NCI-H2107 (cell line): Measurements from ENCODE around the gene FRMD3.
A peak's percentile ranks its signal among the peaks of the same experiment; 100 is the strongest.
"Not testable (repeated sequence)": the region's sequence is repeated elsewhere in the genome, so short reads cannot be mapped to it uniquely, and the experiment has no call there.

ENCODE experiments used
- DNase-seq: peaks from one replicate; lab custom pipeline; 2025; lab: John Stamatoyannopoulos, UW

FRMD3 gene

GRCh38 chr9:83523684-83524083 is 14.5 kb downstream of the FRMD3 start:
- no peak for DNase-seq

- DNase-seq, result no peak
Measured at GRCh38 chr9:83521411-83521810, 16.8 kb downstream of the FRMD3 start.

GRCh38 chr9:83521011-83521410 is 17.2 kb downstream of the FRMD3 start:
- no peak for DNase-seq

GRCh38 chr9:83520292-83520691 is 17.9 kb downstream of the FRMD3 start:
- DNase-seq, result no peak

GRCh38 chr9:83517980-83518379 is 20.2 kb downstream of the FRMD3 start:
- not testable (repeated sequence) for DNase-seq

- DNase-seq, result no peak
Measured at GRCh38 chr9:83514767-83515166, 23.4 kb downstream of the FRMD3 start.

- no peak for DNase-seq
Measured at GRCh38 chr9:83512621-83513020, 25.6 kb downstream of the FRMD3 start.

- DNase-seq, result no peak
Measured at GRCh38 chr9:83511051-83511450, 27.1 kb downstream of the FRMD3 start.

GRCh38 chr9:83509402-83509801 is 28.8 kb downstream of the FRMD3 start:
- no peak for DNase-seq

GRCh38 chr9:83508067-83508466 is 30.1 kb downstream of the FRMD3 start:
- no peak for DNase-seq

GRCh38 chr9:83505282-83505681 is 32.9 kb downstream of the FRMD3 start:
- peak; percentile 58 for DNase-seq

GRCh38 chr9:83503866-83504265 is 34.3 kb downstream of the FRMD3 start:
- no peak for DNase-seq

- no peak for DNase-seq
Measured at GRCh38 chr9:83501565-83501964, 36.6 kb downstream of the FRMD3 start.

GRCh38 chr9:83497441-83497840 is 40.8 kb downstream of the FRMD3 start:
- DNase-seq, result no peak

- no peak for DNase-seq
Measured at GRCh38 chr9:83491995-83492394, 46.2 kb downstream of the FRMD3 start.

- DNase-seq, result no peak
Measured at GRCh38 chr9:83491413-83491812, 46.8 kb downstream of the FRMD3 start.

- no peak for DNase-seq
Measured at GRCh38 chr9:83489961-83490360, 48.2 kb downstream of the FRMD3 start.

- no peak for DNase-seq
Measured at GRCh38 chr9:83484990-83485389, 53.2 kb downstream of the FRMD3 start.

- no peak for DNase-seq
Measured at GRCh38 chr9:83483223-83483622, 55.0 kb downstream of the FRMD3 start.

- DNase-seq, result no peak
Measured at GRCh38 chr9:83479765-83480164, 58.4 kb downstream of the FRMD3 start.

GRCh38 chr9:83477571-83477970 is 60.6 kb downstream of the FRMD3 start:
- no peak for DNase-seq

GRCh38 chr9:83477120-83477519 is 61.1 kb downstream of the FRMD3 start:
- no peak for DNase-seq

- DNase-seq, result no peak
Measured at GRCh38 chr9:83476513-83476912, 61.7 kb downstream of the FRMD3 start.

GRCh38 chr9:83475741-83476140 is 62.5 kb downstream of the FRMD3 start:
- DNase-seq, result no peak

- DNase-seq, result no peak
Measured at GRCh38 chr9:83474631-83475030, 63.6 kb downstream of the FRMD3 start.
